ENCODE data around the gene ANAPC2. TPM values are rescaled to one million over a fixed set of nuclear protein-coding genes. Genes with fewer than 3 reads are reported as not detected.

The ANAPC2 gene
- total and polyA plus RNA-seq, 4 experiments from 2014 or later: 3.2 to 125 (median 60.8) TPM

DNA sequence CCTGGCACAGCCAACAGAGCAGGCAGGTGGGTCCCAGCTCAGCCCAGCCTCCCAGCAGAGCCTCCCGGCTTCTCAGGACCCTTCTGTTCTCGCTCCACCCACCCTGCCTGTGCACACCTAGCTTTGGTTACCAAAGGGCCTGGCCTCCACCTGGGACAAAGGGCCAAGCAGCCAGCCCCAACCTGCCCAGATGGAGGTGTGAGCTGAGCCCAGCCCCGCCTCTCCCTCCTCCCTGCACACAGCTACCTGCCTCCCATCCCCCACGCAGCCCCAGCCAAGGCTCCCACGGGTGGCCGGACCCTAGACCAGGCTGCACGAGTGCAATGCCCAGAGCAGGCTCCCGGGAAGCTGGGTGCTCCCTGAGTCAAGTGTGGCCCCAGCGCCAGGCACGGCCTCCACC is 6.5 kb upstream of the ANAPC2 start:
- H3K9me3 Mint-ChIP-seq: no peaks in the 10 kb centered on the region
- no peak for DNase-seq
- H3K4me1 Mint-ChIP-seq: peaks cover 0 to 16% (median 2%) of the 10 kb centered on the region in 4 donors
- peak overlapping the region in 1 of 7 donors; percentile 41 for H3K27ac Mint-ChIP-seq
- intact Hi-C loops (cut with micrococcal nuclease): no loop called here
- peaks cover 0 to 4% of the 10 kb centered on the region in 2 donors for H3K36me3 Mint-ChIP-seq
- H3K27ac ChIP-seq (ENCODE audit: low read depth, low read length): no peak overlapping the region
- no peaks in the 10 kb centered on the region for H3K9me3 ChIP-seq (ENCODE audit: control insufficient read depth in 1 of 2, low read length in 2 of 2)
- peaks cover 4% of the 10 kb centered on the region for H3K36me3 ChIP-seq (ENCODE audit: insufficient read depth, low read length)
- CTCF ChIA-PET (ENCODE audit: partially characterized antibody): no interaction called here
- peaks cover 14% of the 10 kb centered on the region for H3K4me1 ChIP-seq (ENCODE audit: insufficient read depth, low read length)
- no peaks in the 10 kb centered on the region for H3K27me3 Mint-ChIP-seq
- H3K27me3 ChIP-seq (ENCODE audit: insufficient read depth, low read length): no peaks in the 10 kb centered on the region
- POLR2A ChIA-PET (ENCODE audit: partially characterized antibody): interaction anchor here (1.1 kb wide), 1 partner anchor 20 kb away, joined by 3 read pairs; no protein-coding TSS in a partner anchor
- no peak overlapping the region for H3K4me3 ChIP-seq (ENCODE audit: low read length in 2 of 2)
- peak overlapping the region in 1 of 8 donors; percentile 51 for H3K4me3 Mint-ChIP-seq

GRCh38 chr9:137194388-137194787 is 6.0 kb upstream of the ANAPC2 start:
- Mint-ChIP-seq H3K9me3 (no peaks in the 10 kb centered on the region), H3K36me3 (peaks cover 0 to 6% of the 10 kb centered on the region in 2 donors), H3K27ac (no peak overlapping the region), H3K4me1 (peaks cover 2 to 22% (median 7%) of the 10 kb centered on the region in 4 donors), H3K4me3 (no peak overlapping the region), H3K27me3 (no peaks in the 10 kb centered on the region)
- CTCF ChIA-PET (ENCODE audit: partially characterized antibody): no interaction called here
- Histone ChIP-seq H3K4me3 (ENCODE audit: low read length in 2 of 2) (no peak overlapping the region), H3K36me3 (ENCODE audit: insufficient read depth, low read length) (peaks cover 6% of the 10 kb centered on the region), H3K27me3 (ENCODE audit: insufficient read depth, low read length) (no peaks in the 10 kb centered on the region), H3K9me3 (ENCODE audit: control insufficient read depth in 1 of 2, low read length in 2 of 2) (no peaks in the 10 kb centered on the region), H3K4me1 (ENCODE audit: insufficient read depth, low read length) (peaks cover 17% of the 10 kb centered on the region), H3K27ac (ENCODE audit: low read depth, low read length) (no peak overlapping the region)
- intact Hi-C loops (cut with micrococcal nuclease): no loop called here
- DNase-seq: no peak
- POLR2A ChIA-PET (ENCODE audit: partially characterized antibody): no interaction called here

DNA sequence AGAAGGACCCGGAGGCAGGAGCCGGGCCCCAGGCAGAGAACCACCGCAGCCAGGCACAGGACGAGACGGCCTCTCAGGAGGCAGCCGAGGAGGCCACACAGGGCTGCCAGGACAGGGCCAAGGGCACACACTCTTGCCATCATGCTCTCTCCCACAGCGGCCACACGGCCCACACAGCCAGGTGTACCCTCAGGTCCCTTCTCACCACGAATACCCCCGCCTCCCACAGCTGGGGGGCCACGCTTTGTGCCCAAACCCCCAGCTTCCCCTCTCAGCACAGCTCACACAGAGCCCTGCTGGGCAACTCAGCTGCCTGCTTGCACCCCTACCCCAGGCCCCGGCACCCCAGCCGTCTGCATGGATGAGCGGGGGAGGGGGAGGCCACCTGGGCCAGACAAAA is 5.4 kb upstream of the ANAPC2 start:
- Histone ChIP-seq H3K27ac (ENCODE audit: low read depth, low read length) (no peak overlapping the region), H3K4me3 (ENCODE audit: low read length in 2 of 2) (no peak overlapping the region), H3K36me3 (ENCODE audit: insufficient read depth, low read length) (peaks cover 6% of the 10 kb centered on the region), H3K27me3 (ENCODE audit: insufficient read depth, low read length) (no peaks in the 10 kb centered on the region), H3K9me3 (ENCODE audit: control insufficient read depth in 1 of 2, low read length in 2 of 2) (no peaks in the 10 kb centered on the region), H3K4me1 (ENCODE audit: insufficient read depth, low read length) (peaks cover 16% of the 10 kb centered on the region)
- Mint-ChIP-seq H3K27me3 (no peaks in the 10 kb centered on the region), H3K4me1 (peaks cover 6 to 28% (median 12%) of the 10 kb centered on the region in 4 donors), H3K36me3 (peaks cover 0 to 11% of the 10 kb centered on the region in 2 donors), H3K4me3 (no peak overlapping the region), H3K9me3 (no peaks in the 10 kb centered on the region), H3K27ac (no peak overlapping the region)
- ChIA-PET CTCF (ENCODE audit: partially characterized antibody) (no interaction called here), POLR2A (ENCODE audit: partially characterized antibody) (interaction anchor here (8.9 kb wide), 1 partner anchor 9 kb away, joined by 169 read pairs; the partner anchor contains the start of genes NDOR1, TMEM203 and TPRN)
- intact Hi-C loops (cut with micrococcal nuclease): no loop called here
- DNase-seq: no peak

DNA sequence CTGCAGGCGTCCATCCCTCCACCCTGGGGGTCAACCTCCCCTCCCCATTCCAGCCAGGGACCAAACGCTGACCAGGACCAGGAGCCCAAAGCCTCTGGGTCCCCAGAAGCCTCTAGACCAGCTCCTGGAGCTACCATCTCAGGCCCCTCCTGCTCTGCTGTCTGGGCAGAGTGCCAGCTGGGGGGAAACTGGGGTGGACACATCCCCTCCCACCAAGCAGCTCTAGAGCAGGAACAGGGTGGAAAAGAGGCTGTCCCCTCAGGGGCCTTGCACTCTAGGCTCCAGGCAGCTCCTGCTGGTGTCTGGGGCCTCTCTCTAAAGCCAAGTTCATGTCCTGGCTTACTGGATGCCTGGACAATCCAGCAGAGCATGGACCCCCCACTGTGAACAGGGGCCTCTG is 4.5 kb upstream of the ANAPC2 start:
- peaks cover 18% of the 10 kb centered on the region for H3K4me1 ChIP-seq (ENCODE audit: insufficient read depth, low read length)
- POLR2A ChIA-PET (ENCODE audit: partially characterized antibody): interaction anchor here (0.6 to 8.9 kb wide), 4 partner anchors 10 to 63 kb away, joined by 3 to 169 read pairs (median 4); partner anchors contain the start of genes NDOR1, TMEM203 and TPRN
- no peak overlapping the region for H3K4me3 ChIP-seq (ENCODE audit: low read length in 2 of 2)
- Mint-ChIP-seq H3K4me1 (peaks cover 8 to 25% (median 16%) of the 10 kb centered on the region in 4 donors), H3K27me3 (no peaks in the 10 kb centered on the region), H3K9me3 (peaks cover 0 to 3% (median 0%) of the 10 kb centered on the region in 8 donors), H3K4me3 (no peak overlapping the region), H3K36me3 (peaks cover 0 to 11% of the 10 kb centered on the region in 2 donors), H3K27ac (no peak overlapping the region)
- DNase-seq: no peak
- intact Hi-C loops (cut with micrococcal nuclease): no loop called here
- H3K27ac ChIP-seq (ENCODE audit: low read depth, low read length): no peak overlapping the region
- CTCF ChIA-PET (ENCODE audit: partially characterized antibody): interaction anchor here (1.4 to 1.5 kb wide), 2 partner anchors 44 to 97 kb away, joined by 3 to 4 read pairs; no protein-coding TSS in a partner anchor
- H3K27me3 ChIP-seq (ENCODE audit: insufficient read depth, low read length): no peaks in the 10 kb centered on the region
- peaks cover 6% of the 10 kb centered on the region for H3K36me3 ChIP-seq (ENCODE audit: insufficient read depth, low read length)
- H3K9me3 ChIP-seq (ENCODE audit: control insufficient read depth in 1 of 2, low read length in 2 of 2): no peaks in the 10 kb centered on the region

- H3K36me3 Mint-ChIP-seq: peaks cover 0 to 13% of the 10 kb centered on the region in 2 donors
- intact Hi-C loops (cut with micrococcal nuclease): no loop called here
- no peak overlapping the region for H3K4me3 ChIP-seq (ENCODE audit: low read length in 2 of 2)
- H3K27ac Mint-ChIP-seq: peak overlapping the region in 1 of 7 donors; percentile 70
- peak overlapping the region in 1 of 8 donors; percentile 15 for H3K4me3 Mint-ChIP-seq
- POLR2A ChIA-PET (ENCODE audit: partially characterized antibody): interaction anchor here (0.6 to 8.9 kb wide), 4 partner anchors 10 to 63 kb away, joined by 3 to 169 read pairs (median 4); partner anchors contain the start of genes NDOR1, TMEM203 and TPRN
- H3K27ac ChIP-seq (ENCODE audit: low read depth, low read length): no peak overlapping the region
- CTCF ChIA-PET (ENCODE audit: partially characterized antibody): interaction anchor here (1.4 to 1.5 kb wide), 2 partner anchors 45 to 96 kb away, joined by 3 to 4 read pairs; no protein-coding TSS in a partner anchor
- H3K27me3 ChIP-seq (ENCODE audit: insufficient read depth, low read length): no peaks in the 10 kb centered on the region
- no peaks in the 10 kb centered on the region for H3K9me3 ChIP-seq (ENCODE audit: control insufficient read depth in 1 of 2, low read length in 2 of 2)
- H3K4me1 Mint-ChIP-seq: peaks cover 11 to 29% (median 20%) of the 10 kb centered on the region in 4 donors
- H3K27me3 Mint-ChIP-seq: no peaks in the 10 kb centered on the region
- DNase-seq: no peak
- H3K9me3 Mint-ChIP-seq: peaks cover 0 to 3% (median 0%) of the 10 kb centered on the region in 8 donors
- peaks cover 23% of the 10 kb centered on the region for H3K4me1 ChIP-seq (ENCODE audit: insufficient read depth, low read length)
- H3K36me3 ChIP-seq (ENCODE audit: insufficient read depth, low read length): peaks cover 6% of the 10 kb centered on the region
Observed at GRCh38 chr9:137192448-137192780, 4.1 kb upstream of the ANAPC2 start.

DNA sequence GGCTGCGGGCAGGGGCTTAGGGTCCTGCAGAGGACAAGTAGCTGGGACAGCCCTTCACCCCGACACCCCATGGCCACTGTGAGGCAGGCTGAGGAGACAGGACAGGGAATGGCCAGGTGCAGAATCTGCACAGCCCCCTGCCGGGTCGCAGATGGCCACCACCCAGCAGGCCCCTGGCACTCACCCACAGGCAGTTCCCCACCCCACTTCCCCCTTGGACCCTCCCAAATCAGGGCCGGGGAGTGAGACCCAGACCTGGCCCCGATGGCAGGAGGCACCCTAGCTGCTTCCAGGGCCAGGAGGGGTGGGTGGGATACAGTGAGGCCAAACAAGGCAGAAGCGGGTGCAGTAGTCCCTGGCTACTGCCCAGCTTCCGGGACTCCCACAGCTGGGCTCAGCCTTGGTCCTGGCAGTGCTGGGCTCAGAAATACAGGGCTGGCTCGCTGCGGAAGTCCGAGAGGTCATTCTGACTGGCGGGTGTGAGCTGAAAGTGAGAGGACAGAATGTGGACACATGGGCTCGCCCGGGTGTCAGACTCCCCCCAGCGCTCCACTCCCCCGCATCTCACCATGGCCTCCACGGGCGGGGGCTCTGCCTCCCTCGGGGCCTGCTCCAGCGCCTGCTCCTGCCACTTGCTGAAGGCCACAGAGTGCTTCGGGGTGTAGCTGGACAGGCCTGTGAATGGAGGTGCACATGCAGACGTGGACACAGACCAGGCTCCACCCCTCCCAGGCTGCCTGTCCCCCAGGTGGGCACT is 3.5 kb upstream of the ANAPC2 start:
- Mint-ChIP-seq H3K27ac (peak overlapping the region in 1 of 7 donors; percentile 22), H3K4me3 (no peak overlapping the region), H3K9me3 (peaks cover 0 to 3% (median 0%) of the 10 kb centered on the region in 8 donors), H3K36me3 (peaks cover 0 to 13% of the 10 kb centered on the region in 2 donors), H3K27me3 (no peaks in the 10 kb centered on the region), H3K4me1 (peaks cover 12 to 34% (median 25%) of the 10 kb centered on the region in 4 donors)
- Histone ChIP-seq H3K9me3 (ENCODE audit: control insufficient read depth in 1 of 2, low read length in 2 of 2) (no peaks in the 10 kb centered on the region), H3K27ac (ENCODE audit: low read depth, low read length) (no peak overlapping the region), H3K4me3 (ENCODE audit: low read length in 2 of 2) (no peak overlapping the region), H3K4me1 (ENCODE audit: insufficient read depth, low read length) (peaks cover 28% of the 10 kb centered on the region), H3K27me3 (ENCODE audit: insufficient read depth, low read length) (no peaks in the 10 kb centered on the region), H3K36me3 (ENCODE audit: insufficient read depth, low read length) (peaks cover 6% of the 10 kb centered on the region)
- no peak for DNase-seq
- intact Hi-C loops (cut with micrococcal nuclease): no loop called here
- ChIA-PET POLR2A (ENCODE audit: partially characterized antibody) (interaction anchor here (1.0 to 8.9 kb wide), 3 partner anchors 11 to 62 kb away, joined by 3 to 169 read pairs (median 5); partner anchors contain the start of genes NDOR1, TMEM203 and TPRN), CTCF (ENCODE audit: partially characterized antibody) (interaction anchor here (1.4 to 1.5 kb wide), 2 partner anchors 45 to 96 kb away, joined by 3 to 4 read pairs; no protein-coding TSS in a partner anchor)

DNA sequence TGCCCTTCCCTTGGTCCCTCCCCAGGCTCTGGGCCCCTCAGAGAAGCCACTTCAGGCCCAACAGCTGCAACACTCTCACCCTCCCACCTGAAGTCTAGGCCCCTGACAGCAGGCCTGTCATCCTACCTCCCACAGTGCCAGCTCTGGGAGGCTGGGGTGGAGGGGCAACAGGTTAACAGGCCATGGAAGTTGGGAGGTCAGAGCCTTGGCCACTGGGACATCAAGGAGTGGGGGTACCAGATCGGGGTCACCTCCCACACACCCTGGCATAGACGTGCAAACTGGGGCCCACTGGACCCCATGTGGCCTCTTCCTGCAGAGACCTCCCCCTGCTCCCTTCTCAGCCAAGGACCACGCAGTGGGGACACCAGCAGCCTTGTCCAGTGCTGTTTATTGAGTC is 2.9 kb upstream of the ANAPC2 start:
- ChIA-PET CTCF (ENCODE audit: partially characterized antibody) (interaction anchor here (1.0 kb wide), 1 partner anchor 25 kb away, joined by 4 read pairs; no protein-coding TSS in a partner anchor), POLR2A (ENCODE audit: partially characterized antibody) (interaction anchor here (4.7 to 8.9 kb wide), 2 partner anchors 11 to 30 kb away, joined by 61 to 169 read pairs; partner anchors contain the start of genes NDOR1, RNF208, TMEM203 and TPRN)
- Histone ChIP-seq H3K9me3 (ENCODE audit: control insufficient read depth in 1 of 2, low read length in 2 of 2) (no peaks in the 10 kb centered on the region), H3K4me3 (ENCODE audit: low read length in 2 of 2) (no peak overlapping the region), H3K36me3 (ENCODE audit: insufficient read depth, low read length) (peaks cover 6% of the 10 kb centered on the region), H3K27me3 (ENCODE audit: insufficient read depth, low read length) (no peaks in the 10 kb centered on the region), H3K27ac (ENCODE audit: low read depth, low read length) (no peak overlapping the region), H3K4me1 (ENCODE audit: insufficient read depth, low read length) (peaks cover 34% of the 10 kb centered on the region)
- Mint-ChIP-seq H3K9me3 (peaks cover 0 to 3% (median 0%) of the 10 kb centered on the region in 8 donors), H3K27ac (peak overlapping the region in 3 of 7 donors; percentile 22 to 80 (median 78)), H3K4me1 (peaks cover 16 to 41% (median 30%) of the 10 kb centered on the region in 4 donors), H3K27me3 (no peaks in the 10 kb centered on the region), H3K36me3 (peaks cover 0 to 16% of the 10 kb centered on the region in 2 donors), H3K4me3 (no peak overlapping the region)
- DNase-seq: no peak
- intact Hi-C loops (cut with micrococcal nuclease): no loop called here
